RCC 7860 (cell line): Measurements from ENCODE around the gene RNF212.

Experiments used
- DNase-seq: peaks from one replicate; pipeline ENCODE4 v3.0.0-alpha.2; 2015; ENCODE audit warnings: low spot score
- FAIRE-seq: peaks from 2 replicates; lab custom pipeline; 2012; peaks lifted over from hg19 to GRCh38; lab: Jason Lieb, UNC

The RNF212 gene

DNA sequence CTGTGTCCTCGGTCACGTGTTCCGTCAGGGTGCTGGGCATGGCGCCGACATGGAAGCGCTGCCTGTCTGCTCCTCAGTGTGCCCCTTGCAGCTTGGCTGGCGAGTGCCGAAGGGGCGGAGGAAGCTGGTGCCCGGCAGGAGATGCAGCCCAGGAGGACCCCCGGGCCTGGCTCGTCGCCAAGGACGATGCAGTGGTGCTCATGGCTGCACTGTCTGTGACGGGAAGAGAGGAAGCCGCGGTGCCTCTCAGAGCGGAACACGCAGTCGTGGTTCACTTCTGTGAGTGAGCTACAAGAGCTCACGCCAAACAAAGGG, 63.8 kb downstream of the RNF212 start:
- no peak for DNase-seq
- FAIRE-seq = no peak

GRCh38 chr4:1048773-1049590, 64.4 kb downstream of the RNF212 start:
- DNase-seq (no peak), FAIRE-seq (no peak)

GRCh38 chr4:1047976-1048772, 65.2 kb downstream of the RNF212 start:
- FAIRE-seq = no peak
- no peak for DNase-seq

DNA sequence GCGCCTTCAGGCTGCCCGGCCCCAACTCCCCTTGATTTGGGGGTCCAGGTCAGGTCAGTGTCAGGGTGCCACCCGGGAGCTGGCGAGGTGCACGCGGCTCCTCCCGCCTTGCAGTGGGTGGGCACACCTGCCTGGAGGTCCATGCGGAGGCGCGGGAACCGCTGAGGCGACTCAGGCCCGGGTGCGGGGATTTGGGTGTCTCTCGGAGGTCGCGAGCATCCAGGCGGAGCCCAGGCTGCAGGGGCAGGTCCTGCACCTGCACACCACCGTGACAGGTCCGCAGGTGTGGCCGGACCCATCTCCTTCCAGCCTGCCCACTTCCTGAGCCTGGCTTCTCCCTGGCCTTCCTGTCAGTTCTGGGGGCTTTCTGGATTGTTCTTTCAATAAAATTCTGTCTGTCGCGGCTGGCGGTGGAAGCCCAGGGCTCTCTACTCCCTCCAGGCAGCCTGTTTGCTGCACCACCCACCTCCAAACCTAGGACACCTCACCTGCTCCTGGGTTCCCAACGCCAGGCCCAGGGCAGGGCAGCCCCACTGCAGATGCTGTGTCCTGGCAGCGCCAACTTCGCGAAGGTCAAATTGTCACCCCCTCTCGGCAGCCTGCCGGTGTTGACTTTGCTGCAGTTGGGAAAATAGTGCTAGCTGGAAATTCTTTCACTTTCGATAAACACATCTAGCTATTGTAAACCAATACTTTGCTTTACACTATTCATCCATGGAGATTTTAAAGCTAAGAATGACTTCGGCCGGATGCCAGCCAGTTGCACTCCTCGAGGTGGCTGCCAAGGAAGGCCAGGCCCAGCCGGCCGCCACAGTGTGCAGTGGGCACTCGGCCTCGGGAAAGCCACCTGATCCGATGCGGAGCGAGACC, 66.0 kb downstream of the RNF212 start:
- DNase-seq (no peak), FAIRE-seq (no peak)

- peak; percentile 48 for FAIRE-seq
- peak; percentile 22 for DNase-seq
Observed at GRCh38 chr4:1046581-1047011, 66.8 kb downstream of the RNF212 start.

DNA sequence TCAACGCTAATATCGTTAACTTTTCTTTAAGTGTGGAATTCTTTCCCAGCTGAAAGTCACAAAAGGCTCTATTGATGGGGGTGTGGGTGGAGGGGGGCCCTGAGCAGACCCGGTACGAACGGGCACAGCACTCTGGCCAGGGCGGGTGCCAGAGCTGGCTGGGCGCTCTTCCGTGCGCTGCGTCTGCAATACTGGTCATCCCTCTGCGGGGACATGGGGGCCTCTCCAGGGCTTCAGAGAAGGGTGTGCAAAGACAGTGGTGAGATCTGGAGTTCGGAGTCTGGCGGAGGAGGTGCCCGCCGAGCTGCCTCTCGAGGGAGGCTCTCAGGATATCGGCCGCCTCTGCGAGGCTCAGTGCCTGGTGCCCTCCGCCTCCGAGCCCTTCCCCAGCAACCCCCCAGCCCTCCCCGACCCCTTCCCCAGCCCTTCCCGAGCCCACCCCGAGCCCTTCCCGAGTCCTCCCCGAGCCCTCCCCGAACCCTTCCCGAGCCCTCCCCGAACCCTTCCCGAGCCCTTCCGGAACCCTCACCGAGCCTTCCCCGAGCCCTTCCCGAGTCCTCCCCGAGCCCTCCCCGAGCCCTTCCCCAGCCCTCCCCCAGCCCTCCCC, 67.7 kb downstream of the RNF212 start:
- no peak for DNase-seq
- no peak for FAIRE-seq

DNA sequence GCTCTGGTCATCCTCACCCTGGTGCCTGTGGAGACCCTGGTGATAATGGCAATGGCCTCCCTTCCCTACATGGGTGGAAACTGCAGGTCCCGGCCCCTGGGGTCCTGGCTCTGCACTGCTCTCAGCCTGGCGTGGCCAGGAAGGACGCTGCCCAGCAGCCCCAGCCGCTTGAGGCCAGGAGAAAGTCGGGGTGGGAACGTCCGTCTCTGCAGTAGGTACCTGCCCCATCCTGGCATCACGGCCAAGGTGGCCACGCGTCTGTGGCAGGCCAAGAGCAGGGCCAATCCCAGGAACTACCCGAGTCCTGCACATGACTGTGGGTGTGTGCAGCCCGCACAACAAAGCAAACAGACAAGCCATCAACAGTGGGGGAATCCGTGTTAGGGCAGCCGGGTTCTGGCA, 68.2 kb downstream of the RNF212 start:
- FAIRE-seq (no peak), DNase-seq (no peak)

DNA sequence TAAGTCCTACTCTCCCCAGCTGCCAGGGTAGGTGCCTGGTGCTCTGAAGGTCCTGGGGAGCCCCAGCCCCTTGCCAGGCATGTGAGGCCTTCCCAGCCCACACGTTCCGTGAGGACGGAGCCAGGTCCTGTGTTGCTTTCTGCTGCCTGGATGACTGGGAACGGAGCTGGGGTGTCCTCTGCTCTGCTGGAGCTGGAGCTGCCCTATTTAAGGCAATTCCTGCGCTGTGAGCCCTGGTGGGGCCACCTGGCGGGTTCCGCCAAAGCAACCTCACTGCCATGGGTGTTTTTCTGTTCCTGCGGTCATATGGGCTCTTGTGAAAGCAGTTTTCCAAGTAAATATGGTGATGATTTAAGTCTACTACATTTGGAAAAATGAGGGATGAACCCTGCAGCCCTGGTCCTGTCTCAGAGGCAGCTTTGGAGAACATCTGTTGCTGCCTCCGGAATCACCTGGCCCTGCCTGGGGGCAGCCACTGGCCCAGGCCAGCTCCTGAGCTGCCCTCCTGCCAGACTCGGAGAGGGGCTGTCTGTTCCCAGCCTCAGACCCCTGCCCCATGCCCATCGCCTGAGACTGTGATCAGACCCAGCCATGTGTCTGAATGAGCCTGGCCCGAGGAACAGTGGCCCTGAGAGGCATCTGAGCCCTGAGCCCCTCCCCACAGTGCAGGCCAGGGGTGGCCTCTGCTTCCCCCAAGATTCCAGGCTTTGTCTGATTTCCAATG, 68.7 kb downstream of the RNF212 start:
- FAIRE-seq (no peak), DNase-seq (no peak)

DNA sequence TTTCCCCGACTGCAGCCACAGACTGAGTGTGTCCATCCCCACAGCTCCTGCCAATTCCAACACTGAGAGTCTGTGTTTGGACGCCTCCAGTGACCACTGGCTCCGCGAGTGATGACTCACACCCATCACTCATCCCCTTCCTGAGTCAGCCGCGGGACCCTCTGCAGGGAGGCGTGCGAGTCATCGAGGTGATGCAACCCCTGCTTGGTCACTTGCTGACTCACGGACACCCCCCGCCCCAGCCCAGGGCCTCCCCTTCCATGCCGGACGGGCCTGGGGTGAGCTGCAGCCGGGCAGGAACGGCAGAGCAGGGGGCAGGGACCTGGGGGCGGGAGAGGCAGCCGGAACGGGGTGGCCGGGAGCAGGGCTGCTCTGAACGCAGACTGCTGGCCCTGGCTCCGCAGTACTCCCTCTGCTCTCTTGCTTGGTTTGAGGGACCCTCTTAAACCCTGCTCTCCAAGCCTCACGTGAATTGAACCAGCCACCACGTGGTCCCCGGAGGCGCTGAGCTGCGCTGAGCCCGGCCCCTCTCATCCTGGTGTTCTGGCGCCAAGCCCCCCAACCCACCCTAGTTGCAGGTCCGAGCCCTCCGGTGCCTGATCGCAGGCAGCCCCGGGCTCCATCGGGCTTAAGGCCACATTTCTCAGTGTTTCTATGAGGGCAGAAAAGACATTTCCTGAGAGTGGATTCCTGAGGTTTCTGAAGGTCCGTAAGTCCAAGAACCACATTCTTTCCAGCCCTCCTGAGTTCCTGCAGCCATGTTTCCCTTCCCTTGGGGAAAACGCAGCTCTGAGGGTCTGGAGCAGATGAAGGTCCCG, 69.5 kb downstream of the RNF212 start:
- FAIRE-seq = peak; percentile 97
- DNase-seq = peak; percentile 99

- no peak for FAIRE-seq
- no peak for DNase-seq
Observed at GRCh38 chr4:1043162-1043561, 70.2 kb downstream of the RNF212 start.

- FAIRE-seq (no peak), DNase-seq (no peak)
Observed at GRCh38 chr4:1042352-1043055, 70.9 kb downstream of the RNF212 start.

DNA sequence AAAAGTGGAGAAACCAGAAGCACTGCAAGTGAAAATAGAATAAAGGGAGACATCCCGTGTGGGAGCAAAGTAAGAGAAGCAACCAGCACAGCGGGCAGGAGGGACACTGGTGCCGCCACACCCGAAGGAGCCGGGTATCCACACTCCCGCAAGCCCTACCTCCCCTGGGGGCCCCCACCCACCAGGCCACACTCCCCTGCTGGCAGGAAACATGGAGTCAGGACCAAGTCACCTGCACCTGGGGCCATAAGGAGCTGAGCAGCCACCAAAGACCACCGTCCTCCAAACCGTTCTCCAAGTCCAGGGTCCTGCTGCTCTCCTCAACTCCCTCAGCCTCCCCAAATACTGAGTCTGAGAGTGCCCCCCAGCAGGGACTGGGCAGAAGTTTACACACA, 71.4 kb downstream of the RNF212 start:
- no peak for DNase-seq
- FAIRE-seq = no peak

GRCh38 chr4:1041147-1041935, 72.0 kb downstream of the RNF212 start:
- FAIRE-seq = no peak
- DNase-seq = peak; percentile 55

DNA sequence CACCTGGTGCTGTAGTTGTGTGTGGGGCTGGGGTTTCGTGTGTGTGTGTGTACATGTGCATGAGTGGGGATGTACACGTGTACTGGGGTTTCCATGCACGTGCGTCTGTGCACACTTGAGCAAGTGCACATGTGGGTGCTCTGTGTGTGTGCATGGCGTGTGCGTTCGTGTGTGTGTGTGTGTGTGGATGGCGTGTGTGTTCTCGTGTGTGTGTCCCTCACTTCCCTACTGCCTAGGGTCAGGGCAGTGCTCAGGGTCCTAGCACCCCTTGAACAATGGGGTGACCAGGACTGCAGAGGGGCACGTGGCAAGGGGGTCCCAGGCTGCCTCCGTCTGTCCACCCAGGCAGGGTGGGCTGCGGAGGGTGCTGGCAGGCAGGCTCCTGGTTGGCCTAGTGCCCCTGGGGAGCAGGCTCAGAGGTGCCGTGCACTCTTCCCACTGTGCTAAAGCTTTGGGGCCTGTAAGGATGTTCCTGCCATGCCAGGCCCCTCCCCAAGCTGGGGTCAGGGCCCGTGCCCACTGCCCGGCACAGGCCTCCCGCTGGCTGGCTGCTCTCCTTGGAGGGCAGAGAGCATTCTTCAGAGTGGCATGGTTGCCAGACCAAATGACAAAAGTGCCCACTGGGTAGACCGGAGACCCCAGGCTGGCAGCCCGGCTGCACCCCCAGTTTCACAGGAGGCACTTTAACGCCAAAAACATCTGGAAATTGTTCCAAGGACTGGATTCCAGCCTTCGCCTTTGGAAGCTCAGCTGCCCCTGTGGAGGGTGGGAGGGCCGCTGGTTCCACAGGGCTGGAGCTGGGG, 72.8 kb downstream of the RNF212 start:
- DNase-seq (no peak), FAIRE-seq (no peak)

- FAIRE-seq (no peak), DNase-seq (no peak)
Observed at GRCh38 chr4:1039493-1040343, 73.6 kb downstream of the RNF212 start.

DNA sequence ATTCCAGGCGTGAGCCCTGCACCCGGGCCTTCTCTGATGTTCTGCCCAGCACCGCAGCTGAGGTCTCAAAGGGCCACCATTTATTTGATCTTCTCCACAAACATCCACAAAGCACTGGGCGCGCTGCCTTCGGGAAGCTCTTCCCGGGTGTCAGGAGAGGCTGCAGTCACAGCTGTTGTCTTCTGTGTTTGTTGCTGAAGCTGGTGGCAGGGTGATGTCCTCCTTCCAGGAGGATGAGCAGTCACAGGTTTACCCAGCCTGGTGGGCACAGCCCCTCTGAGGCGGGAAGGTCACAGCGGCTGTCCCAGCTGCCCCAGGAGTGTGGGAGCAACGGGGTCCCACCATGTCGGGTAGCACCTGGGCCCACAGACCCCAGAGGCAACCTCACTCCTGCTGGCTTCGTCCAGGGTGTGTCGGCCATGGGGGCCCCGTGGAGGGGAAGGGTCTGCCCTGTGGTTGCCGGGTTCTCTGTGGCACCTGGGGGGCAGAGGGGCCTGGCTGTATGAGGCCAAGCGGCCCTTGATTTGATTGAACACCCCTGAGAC, 74.3 kb downstream of the RNF212 start:
- no peak for DNase-seq
- no peak for FAIRE-seq
